ENCODE measurements around the gene SDF2L1.

Gene SDF2L1

DNA sequence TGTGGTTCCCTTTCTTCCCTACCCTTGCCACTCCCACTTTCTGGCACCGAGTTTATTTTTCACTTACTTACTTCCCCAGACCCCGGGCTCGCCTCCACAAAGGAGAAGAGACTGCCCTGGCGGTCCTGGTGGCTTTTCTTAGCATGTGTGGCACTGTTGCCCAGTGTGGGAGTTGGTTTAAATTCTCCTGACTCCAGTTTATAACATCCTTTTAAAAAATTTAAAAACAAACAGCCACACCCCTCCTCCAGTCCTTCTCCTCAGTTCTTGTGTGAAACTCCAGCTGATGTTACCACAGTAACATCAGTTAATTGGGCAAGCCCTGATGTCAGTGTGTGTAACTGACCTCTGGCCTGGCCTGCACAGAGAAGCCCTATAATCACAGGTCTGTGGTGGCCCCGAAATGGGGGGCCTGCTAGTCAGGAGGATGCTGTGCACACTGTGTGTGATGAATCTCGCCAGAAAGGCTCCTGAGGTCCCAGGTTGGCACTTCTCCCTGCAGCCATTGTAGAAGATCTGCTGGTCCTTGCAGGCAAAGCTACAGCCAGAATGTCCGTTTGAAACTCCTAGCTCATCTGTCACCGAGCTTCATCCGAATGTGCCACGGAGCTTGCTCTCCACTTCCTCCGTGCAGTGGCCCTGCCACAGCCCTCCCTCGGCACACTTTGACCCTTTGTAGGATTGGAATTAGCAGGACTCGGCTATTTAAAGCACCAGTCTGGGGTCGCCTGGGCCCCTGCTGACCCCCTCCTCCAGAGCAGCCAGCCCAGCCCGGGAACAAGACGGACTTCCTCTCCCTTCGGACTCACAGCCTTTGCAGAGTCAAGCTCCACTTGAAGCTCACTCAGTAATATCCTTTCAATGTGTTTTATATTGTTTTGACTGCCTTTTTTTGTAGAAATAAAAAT, 19.8 kb upstream of the SDF2L1 start:
- no peak for DNase-seq

DNA sequence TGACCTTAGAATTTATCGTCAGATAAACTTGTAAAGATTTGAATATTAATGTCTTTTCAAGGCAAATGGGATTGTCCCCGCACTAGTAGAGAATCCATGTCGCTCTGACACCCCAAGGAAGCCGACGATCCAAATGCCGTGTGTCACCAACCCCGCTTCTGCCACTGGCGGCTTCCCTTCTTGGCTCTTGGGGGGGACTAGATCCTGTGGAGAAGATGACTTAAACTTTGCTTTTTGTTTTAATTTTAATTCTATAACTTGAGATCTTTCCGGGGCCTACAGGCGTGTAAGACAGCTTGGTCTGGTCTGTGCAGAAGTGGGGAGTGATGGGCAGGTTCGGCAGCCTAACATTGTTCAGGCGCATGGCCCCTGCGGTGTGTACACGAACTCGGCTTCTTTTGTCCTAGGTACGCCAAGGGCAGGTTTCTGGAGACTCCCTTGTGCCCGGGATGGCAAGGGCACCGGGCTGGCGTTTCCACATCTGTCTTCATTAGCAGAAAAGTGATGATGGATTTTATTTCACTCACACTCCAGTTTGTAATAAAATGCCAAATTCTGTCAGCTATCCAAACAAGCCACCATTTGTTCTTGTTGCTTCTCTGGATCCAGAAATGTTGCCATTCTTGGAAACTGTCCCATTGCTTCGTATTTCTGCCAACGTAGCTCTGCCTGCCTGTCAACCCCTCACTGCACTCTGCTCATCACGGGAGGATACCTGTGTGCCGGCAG, 19.0 kb upstream of the SDF2L1 start:
- no peak for DNase-seq

- DNase-seq, result no peak
Measured at GRCh38 chr22:21623648-21623970, 18.5 kb upstream of the SDF2L1 start.

- peak; percentile 36 for DNase-seq
Measured at GRCh38 chr22:21624120-21624879, 17.8 kb upstream of the SDF2L1 start.

- DNase-seq, result no peak
Measured at GRCh38 chr22:21624880-21625791, 17.0 kb upstream of the SDF2L1 start.

DNA sequence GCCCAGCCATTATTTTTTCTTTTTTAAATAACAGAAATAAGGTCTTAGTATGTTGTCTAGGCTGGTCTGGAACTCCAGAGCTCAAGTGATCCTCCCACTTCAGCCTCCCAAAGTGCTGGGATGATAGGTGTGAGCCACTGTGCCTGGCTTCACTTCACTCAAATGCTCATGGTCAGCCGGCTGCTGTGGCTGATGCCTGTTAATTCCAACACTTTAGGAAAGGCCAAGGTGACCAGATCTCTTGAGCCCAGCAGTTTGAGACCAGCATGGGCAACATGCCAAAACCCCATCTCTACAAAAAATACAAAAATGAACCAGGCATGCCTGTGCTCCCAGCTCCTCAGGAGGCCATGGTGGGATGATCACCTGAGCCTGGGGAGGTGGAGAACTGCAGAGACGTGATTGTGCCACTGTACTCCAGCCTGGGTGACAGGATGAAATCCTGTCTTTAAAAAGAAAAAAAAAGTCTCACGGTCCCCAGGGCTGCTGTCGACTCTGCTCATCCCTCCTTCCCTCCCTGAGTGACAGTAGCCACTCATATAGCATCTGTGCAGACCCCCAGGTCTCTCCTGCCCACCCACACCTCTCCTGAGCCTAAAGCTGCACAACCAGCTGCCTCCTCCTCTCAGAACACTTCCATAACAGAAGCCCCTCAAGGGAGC, 15.9 kb upstream of the SDF2L1 start:
- DNase-seq, result no peak

- DNase-seq, result no peak
Measured at GRCh38 chr22:21626735-21627469, 15.2 kb upstream of the SDF2L1 start.

GRCh38 chr22:21628386-21629254, 13.5 kb upstream of the SDF2L1 start:
- no peak for DNase-seq

GRCh38 chr22:21629255-21630149, 12.6 kb upstream of the SDF2L1 start, which contains the start of gene YDJC:
TSS of gene YDJC (minus strand) at chr22:21630022. CDS start at chr22:21630014, 8 bp downstream.
- peak; percentile 98 for DNase-seq

DNA sequence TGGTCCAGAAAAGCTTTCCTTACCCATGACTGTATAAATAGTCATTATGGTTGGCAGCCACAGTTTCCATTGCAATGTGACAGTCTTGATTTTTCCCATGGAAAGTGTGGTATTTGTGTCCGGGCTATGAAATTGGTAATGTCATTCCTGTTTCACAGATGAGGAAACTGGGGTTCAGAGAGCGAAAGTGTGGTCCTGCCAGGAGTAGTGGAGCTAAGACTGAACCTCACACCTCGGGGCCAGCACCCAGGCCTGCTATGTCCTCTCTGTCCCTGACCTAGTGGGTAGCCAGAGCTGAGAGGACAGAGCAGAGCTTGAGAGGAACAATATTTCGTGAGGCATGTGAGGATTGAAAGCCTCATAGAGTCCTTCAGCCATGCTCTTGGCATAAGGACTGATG, 11.1 kb upstream of the SDF2L1 start:
- DNase-seq, result no peak

DNA sequence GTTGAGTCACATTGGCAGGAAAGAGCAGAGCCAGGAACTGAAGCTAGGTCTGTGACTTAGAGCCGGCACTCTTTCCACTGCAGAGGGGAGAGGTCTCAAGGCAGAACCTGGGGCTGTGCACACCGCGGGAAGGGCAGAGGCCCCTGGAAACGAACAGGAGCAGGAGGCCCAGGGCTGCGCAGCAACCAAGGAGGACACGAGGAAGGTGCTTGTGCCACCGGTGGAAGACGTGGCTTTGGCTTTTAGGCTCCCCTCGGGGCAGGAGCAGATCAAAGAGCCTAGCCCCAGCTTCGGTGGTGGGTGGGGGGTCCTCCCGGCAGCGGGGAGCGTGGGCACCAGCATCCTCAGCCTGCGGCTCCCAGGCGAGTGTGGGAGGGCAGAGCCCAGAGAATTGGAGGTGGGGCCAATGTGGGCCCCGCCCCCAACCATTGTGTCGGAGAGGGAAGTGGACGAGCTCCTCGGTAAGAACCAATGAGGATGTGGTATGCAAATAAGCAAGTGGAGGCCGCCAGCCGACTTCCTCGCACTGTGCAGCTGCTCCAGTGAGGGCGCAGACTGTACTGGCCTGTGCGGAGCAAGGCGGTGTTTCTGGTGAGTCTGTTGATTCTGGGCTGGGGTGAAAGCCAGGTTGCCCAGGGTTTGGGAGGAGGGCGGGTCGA, 9.7 kb upstream of the SDF2L1 start, which contains the start of gene CCDC116:
Gene CCDC116 (plus strand): TSS at position 524 of the 659 bp plus-strand sequence. CDS start 422 bp downstream, outside the sequence.
- peak; percentile 63 for DNase-seq

DNA sequence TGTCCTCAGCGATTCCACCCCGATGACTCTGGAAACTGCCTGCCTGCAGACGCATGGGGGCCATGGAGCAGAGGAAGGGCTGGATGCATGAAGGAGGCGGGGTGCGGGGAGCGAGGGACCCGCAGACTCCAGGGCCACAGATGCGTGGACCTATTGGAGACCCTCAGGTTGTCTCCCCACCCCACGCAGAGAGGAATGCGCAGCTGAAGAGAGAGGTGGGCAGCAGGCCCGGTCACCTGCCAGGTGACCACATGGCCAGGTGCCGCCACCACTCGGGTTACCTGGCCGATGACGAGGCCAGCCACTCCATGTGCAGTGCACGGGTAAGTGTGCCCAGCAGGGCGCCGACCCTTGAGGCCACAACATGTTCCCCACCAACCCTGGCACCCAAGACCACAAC, 9.2 kb upstream of the SDF2L1 start:
- no peak for DNase-seq

DNA sequence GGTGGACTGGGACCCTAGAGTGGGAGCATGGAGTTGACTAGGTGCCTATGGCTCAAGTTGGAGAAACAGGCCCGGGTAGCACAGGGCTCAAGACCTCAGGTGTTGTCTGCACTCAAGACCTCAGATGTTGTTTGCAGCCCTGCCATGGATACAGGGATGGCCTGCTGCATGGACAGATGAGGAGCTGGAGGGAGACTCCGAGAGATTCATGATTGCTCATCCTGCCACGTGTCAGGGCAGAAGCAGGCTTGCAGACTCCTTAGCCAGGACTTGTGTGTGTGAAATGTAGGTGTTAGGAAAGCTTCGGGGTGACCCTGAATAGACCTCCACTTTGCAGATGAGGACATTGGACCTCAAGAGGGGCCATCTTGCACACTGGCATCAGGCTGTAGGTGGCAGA, 8.6 kb upstream of the SDF2L1 start:
- DNase-seq, result no peak

GRCh38 chr22:21634081-21634480, 8.0 kb upstream of the SDF2L1 start:
- no peak for DNase-seq

- DNase-seq, result no peak
Measured at GRCh38 chr22:21634844-21635243, 7.3 kb upstream of the SDF2L1 start.

- DNase-seq, result no peak
Measured at GRCh38 chr22:21635771-21636510, 6.2 kb upstream of the SDF2L1 start.

DNA sequence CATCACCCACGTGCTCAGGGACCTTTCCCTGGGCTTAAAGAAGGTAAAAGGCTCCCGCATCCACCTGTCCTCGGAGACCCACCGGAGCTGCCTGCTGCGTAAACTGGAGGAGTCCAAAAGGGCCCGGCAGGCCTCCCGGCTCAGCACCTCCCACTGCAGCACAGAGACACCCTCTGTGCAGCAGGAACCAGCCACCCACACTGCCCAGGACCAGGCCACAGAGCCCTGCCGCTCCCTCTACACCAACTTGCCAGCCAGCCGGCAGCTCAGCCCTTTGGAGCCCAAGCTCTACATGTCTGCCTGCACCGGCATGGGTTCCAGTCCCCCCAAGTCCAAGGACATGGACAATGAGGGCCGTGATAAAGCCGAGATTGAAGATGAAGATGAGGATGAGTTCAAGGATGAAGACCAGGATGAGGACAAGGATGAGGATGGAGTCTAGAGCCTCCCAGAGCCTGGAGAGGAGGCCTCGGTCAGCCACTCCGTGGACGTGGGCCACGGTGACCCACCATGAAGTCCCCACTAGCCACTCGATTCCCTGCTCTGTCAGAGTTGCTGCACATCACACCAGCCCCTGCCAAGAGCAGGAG, 5.4 kb upstream of the SDF2L1 start:
- no peak for DNase-seq
